Keratinocyte (primary cell): ENCODE results near the gene STRN3. TPM values are rescaled to one million over a fixed set of nuclear protein-coding genes. Genes with fewer than 3 reads are reported as not detected.
"Not testable (repeated sequence)": the region's sequence is repeated elsewhere in the genome, so short reads cannot be mapped to it uniquely, and the experiment has no call there.

ENCODE experiments used
- DNase-seq: peaks from one replicate; pipeline ENCODE4 v3.0.0-alpha.2; 2011; ENCODE audit warnings: low read depth, missing footprints, low spot score
- FAIRE-seq: peaks from 2 replicates; lab custom pipeline; 2011; peaks lifted over from hg19 to GRCh38; lab: Jason Lieb, UNC
- H2AFZ ChIP-seq: 2 replicates; pipeline ENCODE4 v1.6.0; 2012; ENCODE audit warnings: low read length, control low read depth, inconsistent platforms; ENCODE audit not compliant: control insufficient read depth
- H3K27ac ChIP-seq: 2 replicates; pipeline ENCODE4 v1.5.1; 2011; ENCODE audit warnings: low read length; ENCODE audit not compliant: control insufficient read depth, insufficient read depth
- H3K27me3 ChIP-seq: 3 replicates; pipeline ENCODE4 v1.6.0; 2011; ENCODE audit warnings: low read length; ENCODE audit not compliant: control insufficient read depth, insufficient read depth; ENCODE audit errors: extremely low read depth
- H3K36me3 ChIP-seq, 2 experiments: 2 replicates in 1 of 2; 3 replicates in 1 of 2; pipeline ENCODE4 v1.5.1; 2011; ENCODE audit warnings: low read length in 2 of 2, mild to moderate bottlenecking in 1 of 2; ENCODE audit not compliant: control insufficient read depth in 2 of 2, insufficient read depth in 2 of 2; ENCODE audit errors: extremely low read depth in 1 of 2
- H3K4me1 ChIP-seq: 3 replicates; pipeline ENCODE4 v1.5.1; 2011; ENCODE audit warnings: low read length; ENCODE audit not compliant: control insufficient read depth, insufficient read depth; ENCODE audit errors: extremely low read depth
- H3K4me2 ChIP-seq: 3 replicates; pipeline ENCODE4 v1.6.0; 2011; ENCODE audit warnings: low read depth, low read length; ENCODE audit not compliant: control insufficient read depth, insufficient read depth; ENCODE audit errors: extremely low read depth
- H3K4me3 ChIP-seq, 3 experiments: fragments of 200-600 bp in 1 of 3; sonication (generic) in 1 of 3; 2 replicates in 2 of 3; 3 replicates in 1 of 3; pipeline ENCODE4 v1.5.1; 2011 to 2016; ENCODE audit warnings: low read length in 3 of 3, mild to moderate bottlenecking in 3 of 3, control low read depth in 2 of 3, inconsistent platforms in 1 of 3, low read depth in 1 of 3, mixed read lengths in 1 of 3, mixed run types in 1 of 3, moderate library complexity in 1 of 3; ENCODE audit not compliant: control insufficient read depth in 2 of 3, insufficient read depth in 2 of 3; ENCODE audit errors: extremely low read depth in 1 of 3
- H3K79me2 ChIP-seq: 2 replicates; pipeline ENCODE4 v1.6.0; 2012; ENCODE audit warnings: low read length; ENCODE audit not compliant: control insufficient read depth, insufficient read depth
- H3K9ac ChIP-seq: 3 replicates; pipeline ENCODE4 v1.6.0; 2011; ENCODE audit warnings: low read length; ENCODE audit not compliant: control insufficient read depth, insufficient read depth; ENCODE audit errors: extremely low read depth
- H3K9me1 ChIP-seq: 3 replicates; pipeline ENCODE4 v1.6.0; 2011; ENCODE audit warnings: low read length; ENCODE audit not compliant: control insufficient read depth, insufficient read depth; ENCODE audit errors: extremely low read depth
- H3K9me3 ChIP-seq: 2 replicates; pipeline ENCODE4 v1.5.1; 2012; ENCODE audit warnings: low read depth, low read length; ENCODE audit not compliant: control insufficient read depth
- H4K20me1 ChIP-seq: 3 replicates; pipeline ENCODE4 v1.6.0; 2011; ENCODE audit warnings: low read length; ENCODE audit not compliant: control insufficient read depth, insufficient read depth; ENCODE audit errors: extremely low read depth
- CTCF ChIP-seq, 3 experiments: IDR thresholded peaks in 1 of 3; conservative IDR thresholded peaks in 1 of 3; optimal IDR thresholded peaks in 1 of 3; 2 replicates in 2 of 3; 3 replicates in 1 of 3; pipeline versions ENCODE3 to v1.5.1; 2011; ENCODE audit warnings: low read length in 3 of 3, mild to moderate bottlenecking in 3 of 3, moderate library complexity in 2 of 3, control low read depth in 1 of 3, inconsistent platforms in 1 of 3; ENCODE audit not compliant: insufficient read depth in 2 of 3; ENCODE audit errors: extremely low read depth in 1 of 3
- EZH2 ChIP-seq: IDR thresholded peaks from one replicate; pipeline ENCODE4 v1.6.1; 2012; ENCODE audit warnings: inconsistent platforms, mild to moderate bottlenecking, low read length, moderate library complexity
- dilution Hi-C: fragments of 300-500 bp; cut with MboI; formaldehyde crosslinking; loops from one replicate; pipeline ENCODE4 v1.7.0; 2020; ENCODE audit warnings: low sequenced_read_pairs; ENCODE audit not compliant: extremely low pct_ligation_motif_present
- polyA plus RNA-seq, 5 experiments: library from polyadenylated mRNA; depleted of rRNA in 3 of 5; stranded (reverse) in 3 of 5; stranded (forward) in 1 of 5; unstranded in 1 of 5; fragments of >200 nt; gene quantifications; 1 replicate in 1 of 5; 2 replicates in 3 of 5; 3 replicates in 1 of 5; pipeline versions ENCODE4 v1.2.1 to v1.2.3, GENCODE V29; 2011 to 2012; ENCODE audit warnings: missing spikeins in 2 of 5, low read depth in 1 of 5, low replicate concordance in 1 of 5

The STRN3 gene
- polyA plus RNA-seq, 1 donor (not counting 4 experiments of a cell fraction or from before 2014, with no cell fraction given), result 38.1 TPM

GRCh38 chr14:30906752-30907658 lies 119.2 kb downstream of the STRN3 start:
- no peaks in the 10 kb centered on the region for H4K20me1 ChIP-seq
- FAIRE-seq, result peak; percentile 71
- peak overlapping the region; percentile 59 for H3K4me2 ChIP-seq
- H3K9me1 ChIP-seq, result no peaks in the 10 kb centered on the region
- H3K27me3 ChIP-seq, result no peaks in the 10 kb centered on the region
- peak overlapping the region in 2 of 3 experiments; percentile 6 to 28 for H3K4me3 ChIP-seq
- H2AFZ ChIP-seq, result no peak overlapping the region
- H3K36me3 ChIP-seq, result peaks cover 0 to 8% of the 10 kb centered on the region in 2 experiments
- dilution Hi-C loops, result no loop called here
- H3K4me1 ChIP-seq, result peaks cover 19% of the 10 kb centered on the region
- no peaks in the 10 kb centered on the region for H3K79me2 ChIP-seq
- peak; percentile 5 for DNase-seq
- H3K9me3 ChIP-seq, result no peaks in the 10 kb centered on the region
- H3K27ac ChIP-seq, result peak overlapping the region; percentile 74
- H3K9ac ChIP-seq, result no peak overlapping the region
- TF ChIP-seq EZH2 (no peak), CTCF (optimal IDR thresholded peaks at IDR 0.05 in 1 of 3, IDR thresholded peaks at IDR 0.05 in 1 of 3, conservative IDR thresholded peaks at IDR 0.05 in 1 of 3; ENCODE audit: extremely low read depth in 1 of 3, insufficient read depth in 2 of 3, low read length in 3 of 3) (peak in 1 of 3 experiments; percentile 14)

DNA sequence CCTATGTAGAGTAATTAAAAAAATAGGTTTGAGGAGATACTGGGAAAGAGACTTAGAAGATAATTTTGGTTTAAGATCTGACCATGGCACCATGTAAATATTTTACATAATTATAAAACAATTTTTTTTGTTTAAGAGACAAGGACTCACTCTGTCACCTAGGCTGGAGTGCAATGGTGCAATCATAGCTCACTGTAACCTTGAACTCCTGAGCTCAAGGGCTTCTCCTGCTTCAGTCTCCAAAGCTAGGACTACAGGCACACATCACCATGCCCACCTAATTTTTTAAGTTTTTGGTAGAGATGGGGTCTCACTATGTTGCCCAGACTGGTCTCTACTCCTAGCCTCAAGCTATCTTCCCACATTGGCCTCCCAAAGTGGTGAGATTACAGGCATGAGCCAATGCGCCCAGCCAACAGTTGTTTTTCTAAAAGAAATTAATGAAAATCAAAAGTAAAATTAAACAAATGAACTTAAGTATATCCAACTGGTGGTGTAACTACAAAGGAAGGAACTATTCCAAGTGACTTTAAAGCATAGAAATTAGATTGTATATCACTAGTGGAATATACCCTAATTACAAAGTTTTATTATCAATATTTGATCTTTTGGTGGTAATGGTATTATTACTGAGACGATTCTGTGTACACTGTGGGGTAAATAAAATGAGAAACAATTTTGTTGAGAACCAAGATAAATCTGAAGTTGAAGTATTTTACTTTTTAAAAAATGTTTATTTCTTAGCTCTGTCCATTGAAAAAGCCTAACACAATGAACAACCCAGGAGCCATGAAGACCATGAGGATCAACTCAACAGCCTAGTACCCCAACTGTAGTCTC lies 122.7 kb downstream of the STRN3 start:
- dilution Hi-C loops, result no loop called here
- Histone ChIP-seq H3K4me3 (no peak overlapping the region), H4K20me1 (no peaks in the 10 kb centered on the region), H2AFZ (no peak overlapping the region), H3K4me1 (peaks cover 18% of the 10 kb centered on the region), H3K9me3 (no peaks in the 10 kb centered on the region), H3K27ac (no peak overlapping the region), H3K4me2 (no peak overlapping the region), H3K9ac (no peak overlapping the region), H3K36me3 (peaks cover 3 to 5% of the 10 kb centered on the region in 2 experiments), H3K9me1 (no peaks in the 10 kb centered on the region), H3K79me2 (no peaks in the 10 kb centered on the region), H3K27me3 (no peaks in the 10 kb centered on the region)
- TF ChIP-seq CTCF (optimal IDR thresholded peaks at IDR 0.05 in 1 of 3, IDR thresholded peaks at IDR 0.05 in 1 of 3, conservative IDR thresholded peaks at IDR 0.05 in 1 of 3; ENCODE audit: extremely low read depth in 1 of 3, insufficient read depth in 2 of 3, low read length in 3 of 3) (no peak), EZH2 (no peak)
- DNase-seq (no peak), FAIRE-seq (no peak)

DNA sequence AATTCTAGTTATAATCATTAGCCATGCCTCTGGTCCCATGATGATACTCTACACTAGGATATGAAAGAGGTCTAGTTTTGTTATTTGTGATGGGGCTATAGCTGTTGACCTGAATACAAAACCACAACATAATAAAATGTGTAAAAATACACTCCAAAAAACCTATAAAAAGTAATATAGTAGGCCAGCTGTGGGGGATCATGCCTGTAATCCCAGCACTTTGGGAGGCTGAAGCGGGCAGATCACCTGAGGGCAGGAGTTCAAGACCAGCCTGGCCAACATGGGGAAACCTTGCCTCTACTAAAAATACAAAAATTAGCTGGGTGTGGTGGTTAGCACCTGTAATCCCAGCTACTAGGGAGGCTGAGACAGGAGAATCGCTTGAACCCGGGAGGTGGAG lies 129.1 kb downstream of the STRN3 start:
- H3K4me1 ChIP-seq, DNase-seq, FAIRE-seq, H3K9me3 ChIP-seq, dilution Hi-C loops, H3K27ac ChIP-seq, H3K27me3 ChIP-seq, H3K4me2 ChIP-seq, H3K9ac ChIP-seq, H4K20me1 ChIP-seq, H2AFZ ChIP-seq, H3K4me3 ChIP-seq, H3K79me2 ChIP-seq, H3K9me1 ChIP-seq: not testable (repeated sequence)
- peaks cover 4 to 15% of the 10 kb centered on the region in 2 experiments for H3K36me3 ChIP-seq
